GM10266 (cell line): Measurements from ENCODE around the gene VPS4B.

Source experiments
- DNase-seq: peaks from one replicate; pipeline ENCODE4 v3.0.0; 2012; ENCODE audit errors: extremely low spot score
- CTCF ChIP-seq: IDR thresholded peaks from 2 replicates; pipeline ENCODE4 v1.5.1; 2012; ENCODE audit warnings: mild to moderate bottlenecking, low read depth; ENCODE audit not compliant: control insufficient read depth, insufficient read depth; ENCODE audit errors: missing control alignments

VPS4B gene

GRCh38 chr18:63410792-63411191 is 11.5 kb downstream of the VPS4B start:
- DNase-seq: no peak
- no peak for TF ChIP-seq CTCF

GRCh38 chr18:63409301-63409700 is 13.0 kb downstream of the VPS4B start:
- TF ChIP-seq CTCF: no peak
- DNase-seq: no peak

- no peak for DNase-seq
- TF ChIP-seq CTCF: no peak
Observed at GRCh38 chr18:63407734-63408133, 14.5 kb downstream of the VPS4B start.

GRCh38 chr18:63405986-63406385 is 16.3 kb downstream of the VPS4B start:
- no peak for TF ChIP-seq CTCF
- DNase-seq: no peak

GRCh38 chr18:63402246-63403162 is 19.8 kb downstream of the VPS4B start:
- TF ChIP-seq CTCF: no peak
- no peak for DNase-seq

- no peak for DNase-seq
- no peak for TF ChIP-seq CTCF
Observed at GRCh38 chr18:63399300-63399699, 23.0 kb downstream of the VPS4B start.

GRCh38 chr18:63397349-63397748 is 24.9 kb downstream of the VPS4B start:
- TF ChIP-seq CTCF: no peak
- DNase-seq: no peak
